ENCODE results near the gene PBX3.

The PBX3 gene

GRCh38 chr9:126000731-126001580 lies 253.8 kb downstream of the PBX3 start:
- no peak for DNase-seq

- DNase-seq, result no peak
Observed at GRCh38 chr9:126001581-126002225, 254.5 kb downstream of the PBX3 start.

- no peak for DNase-seq
Observed at GRCh38 chr9:126002476-126003350, 255.5 kb downstream of the PBX3 start.

GRCh38 chr9:126009047-126009446 lies 261.9 kb downstream of the PBX3 start:
- DNase-seq, result no peak

GRCh38 chr9:126014726-126015125 lies 267.6 kb downstream of the PBX3 start:
- DNase-seq, result no peak

GRCh38 chr9:126015424-126015823 lies 268.3 kb downstream of the PBX3 start:
- no peak for DNase-seq

GRCh38 chr9:126016579-126017290 lies 269.6 kb downstream of the PBX3 start:
- no peak for DNase-seq
